ENCODE measurements around the gene TYMP.

DNA sequence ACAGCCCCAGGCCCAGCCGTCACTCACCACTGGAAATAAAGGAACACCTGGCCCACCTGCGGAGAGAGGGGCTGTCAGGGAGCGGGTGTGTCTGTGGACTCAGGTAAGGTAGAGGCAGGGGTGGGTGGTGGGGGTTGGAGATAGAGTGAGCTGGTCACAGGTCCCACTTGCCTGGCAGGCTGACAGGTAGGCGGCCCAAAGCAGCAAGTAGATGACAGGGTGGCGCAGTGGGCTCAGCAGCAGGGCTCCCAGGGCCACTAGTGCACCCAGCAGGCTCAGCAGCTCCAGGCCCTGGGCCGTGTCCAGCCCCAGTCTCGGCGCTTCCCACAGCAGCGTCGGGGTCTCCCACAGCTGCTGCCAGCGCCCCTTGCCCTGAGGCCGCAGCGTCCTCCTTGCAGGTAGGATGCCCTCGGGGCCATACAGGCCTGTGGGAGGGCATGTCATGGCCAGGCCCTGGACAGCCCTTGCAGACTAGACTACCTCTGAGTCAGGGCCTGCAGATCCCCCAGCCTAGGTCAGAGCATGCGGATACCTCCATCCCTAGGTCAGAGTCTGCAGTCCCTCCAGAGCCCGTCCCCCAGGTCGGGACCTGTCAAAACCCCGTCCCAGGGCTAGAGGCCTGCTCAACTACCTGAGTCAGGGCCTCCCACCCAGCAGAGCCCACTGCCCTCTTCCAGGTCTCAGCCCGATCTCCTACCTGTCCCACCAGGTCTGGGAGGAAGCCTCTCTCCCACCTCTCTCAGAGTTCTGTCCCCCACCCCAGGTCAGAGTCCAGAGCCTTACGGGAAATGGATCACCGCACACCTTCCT is 23.0 kb downstream of the TYMP start:
- TF ChIP-seq, protein P1, sequence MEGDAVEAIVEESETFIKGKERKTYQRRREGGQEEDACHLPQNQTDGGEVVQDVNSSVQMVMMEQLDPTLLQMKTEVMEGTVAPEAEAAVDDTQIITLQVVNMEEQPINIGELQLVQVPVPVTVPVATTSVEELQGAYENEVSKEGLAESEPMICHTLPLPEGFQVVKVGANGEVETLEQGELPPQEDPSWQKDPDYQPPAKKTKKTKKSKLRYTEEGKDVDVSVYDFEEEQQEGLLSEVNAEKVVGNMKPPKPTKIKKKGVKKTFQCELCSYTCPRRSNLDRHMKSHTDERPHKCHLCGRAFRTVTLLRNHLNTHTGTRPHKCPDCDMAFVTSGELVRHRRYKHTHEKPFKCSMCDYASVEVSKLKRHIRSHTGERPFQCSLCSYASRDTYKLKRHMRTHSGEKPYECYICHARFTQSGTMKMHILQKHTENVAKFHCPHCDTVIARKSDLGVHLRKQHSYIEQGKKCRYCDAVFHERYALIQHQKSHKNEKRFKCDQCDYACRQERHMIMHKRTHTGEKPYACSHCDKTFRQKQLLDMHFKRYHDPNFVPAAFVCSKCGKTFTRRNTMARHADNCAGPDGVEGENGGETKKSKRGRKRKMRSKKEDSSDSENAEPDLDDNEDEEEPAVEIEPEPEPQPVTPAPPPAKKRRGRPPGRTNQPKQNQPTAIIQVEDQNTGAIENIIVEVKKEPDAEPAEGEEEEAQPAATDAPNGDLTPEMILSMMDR (IDR thresholded peaks at IDR 0.05), result no peak
- no peak for TF ChIP-seq POLR2A (IDR thresholded peaks at IDR 0.05)
